Stimulated activated CD4-positive, alpha-beta T cell treated with anti-CD3 and anti-CD28 coated beads, TNF-alpha, amount 100 ng/mL, for 1 hour (primary cell): ENCODE measurements around the gene GRIN3B.
"Not testable (repeated sequence)": the region's sequence is repeated elsewhere in the genome, so short reads cannot be mapped to it uniquely, and the experiment has no call there.

Source experiments
- DNase-seq, 3 donors: peaks; one replicate each; pipeline ENCODE4 v3.0.0-alpha.2; 2020; ENCODE audit warnings: low read depth in 3 of 3, low spot score in 1 of 3

GRIN3B gene

DNA sequence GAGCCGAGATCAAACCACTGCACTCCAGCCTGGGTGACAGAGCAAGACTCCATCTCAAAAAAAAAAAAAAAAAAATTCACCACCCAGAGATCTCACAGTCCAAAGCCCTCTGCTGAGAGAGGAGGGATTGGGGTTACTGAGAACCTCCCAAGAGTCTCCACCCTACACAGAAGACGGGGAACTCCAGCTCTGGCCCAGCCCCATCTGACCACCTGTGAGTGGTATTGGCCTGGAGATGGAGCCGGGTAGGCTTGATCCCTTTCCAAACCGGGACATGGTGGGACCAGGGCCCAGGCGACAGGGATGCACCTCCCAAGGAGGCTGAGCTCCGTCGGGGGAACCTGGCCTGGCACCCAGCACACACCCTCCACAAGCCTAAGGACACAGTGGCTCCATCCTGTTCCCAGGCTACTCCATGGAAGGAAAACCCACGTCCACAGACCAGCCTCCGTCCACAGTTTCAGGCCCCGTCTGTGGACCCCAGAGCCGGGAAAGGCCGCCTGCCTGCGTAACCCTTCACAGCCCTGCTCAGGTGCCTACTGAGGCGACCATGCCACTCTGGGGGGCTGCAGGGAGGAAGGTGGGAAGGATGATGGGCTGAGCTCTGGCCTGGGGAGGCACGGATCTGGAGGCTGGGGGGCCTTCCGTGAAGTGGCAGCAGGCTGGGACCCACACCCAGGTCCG is 18.9 kb downstream of the GRIN3B start:
- DNase-seq, result no peak

DNA sequence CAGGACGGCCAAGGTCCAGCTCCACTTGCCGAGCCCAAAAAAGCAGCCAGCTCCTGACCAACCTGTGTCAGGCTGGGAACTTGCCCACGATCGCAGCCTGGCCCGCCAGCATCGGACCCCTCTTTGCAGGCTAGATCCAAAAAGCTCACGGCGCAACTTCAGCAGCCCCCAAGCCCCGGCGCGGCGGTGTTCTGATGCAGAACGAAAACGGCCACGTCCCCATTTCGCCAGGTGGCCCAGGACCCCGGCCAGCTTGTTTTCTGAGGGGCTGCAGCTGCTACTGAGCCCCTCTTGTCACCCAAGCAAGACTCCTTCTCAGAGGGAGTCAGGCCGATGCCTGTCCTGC is 19.4 kb downstream of the GRIN3B start:
- no peak for DNase-seq

GRCh38 chr19:1019980-1020867 is 20.0 kb downstream of the GRIN3B start:
- DNase-seq, result no peak

DNA sequence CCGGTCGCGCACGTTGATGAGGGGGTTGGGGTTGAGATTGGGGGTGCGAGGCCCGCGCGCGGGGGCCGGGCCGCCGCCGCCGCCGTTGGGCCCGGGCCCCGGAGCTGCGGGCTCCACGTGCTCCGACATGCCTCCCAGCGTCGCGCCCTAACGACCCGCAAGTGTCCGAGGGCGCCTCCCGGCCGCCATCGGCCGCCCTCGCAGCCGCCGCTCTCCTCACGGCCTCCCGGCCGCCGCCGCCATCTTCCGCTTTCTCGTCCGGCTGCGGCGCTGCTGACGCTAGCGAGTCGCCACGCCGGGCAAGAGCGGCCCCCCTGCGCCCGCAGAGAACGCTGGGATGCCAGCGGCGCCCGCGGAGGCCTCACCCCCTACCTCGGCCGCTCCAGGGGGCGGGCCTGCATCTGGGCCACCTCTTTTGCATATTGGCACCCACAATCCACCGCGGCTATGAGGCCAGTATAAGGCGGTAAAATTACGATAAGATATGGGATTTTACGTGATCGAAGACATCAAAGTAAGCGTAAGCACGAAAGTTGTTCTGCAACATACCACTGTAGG is 20.7 kb downstream of the GRIN3B start, which contains the start of gene TMEM259:
TMEM259 (minus strand) TSS at position 256 of the 558 bp plus-strand sequence; CDS start at position 129, 127 bp downstream.
- peak; percentile 93 to 97 (median 96) for DNase-seq

- DNase-seq, result not testable (repeated sequence)
Observed at GRCh38 chr19:1023883-1024188, 23.6 kb downstream of the GRIN3B start.

DNA sequence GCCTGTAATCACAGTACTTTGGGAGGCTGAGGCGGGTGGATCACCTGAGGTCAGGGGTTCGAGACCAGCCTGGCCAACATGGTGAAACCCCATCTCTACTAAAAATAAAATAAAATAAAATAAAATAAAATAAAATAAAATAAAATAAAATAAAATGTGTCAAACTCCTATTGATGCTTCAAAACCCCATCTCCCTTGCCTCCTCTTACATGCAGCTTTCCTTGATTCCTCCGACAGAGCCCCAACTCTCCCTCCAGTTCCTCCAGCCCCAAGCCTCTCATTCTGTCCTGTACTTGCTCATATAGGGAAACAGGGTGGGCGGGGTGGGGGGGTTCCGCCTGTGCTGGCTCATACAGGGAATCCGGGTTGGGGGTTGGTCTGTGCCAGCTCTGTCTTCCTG is 24.9 kb downstream of the GRIN3B start:
- DNase-seq, result not testable (repeated sequence)

- peak in 1 of 3 donors; percentile 51 for DNase-seq
Observed at GRCh38 chr19:1025960-1026782, 26.0 kb downstream of the GRIN3B start, which contains the start of gene CNN2. TSS of gene CNN2 (plus strand) at chr19:1026608. CDS start at chr19:1026662, 54 bp downstream.

DNA sequence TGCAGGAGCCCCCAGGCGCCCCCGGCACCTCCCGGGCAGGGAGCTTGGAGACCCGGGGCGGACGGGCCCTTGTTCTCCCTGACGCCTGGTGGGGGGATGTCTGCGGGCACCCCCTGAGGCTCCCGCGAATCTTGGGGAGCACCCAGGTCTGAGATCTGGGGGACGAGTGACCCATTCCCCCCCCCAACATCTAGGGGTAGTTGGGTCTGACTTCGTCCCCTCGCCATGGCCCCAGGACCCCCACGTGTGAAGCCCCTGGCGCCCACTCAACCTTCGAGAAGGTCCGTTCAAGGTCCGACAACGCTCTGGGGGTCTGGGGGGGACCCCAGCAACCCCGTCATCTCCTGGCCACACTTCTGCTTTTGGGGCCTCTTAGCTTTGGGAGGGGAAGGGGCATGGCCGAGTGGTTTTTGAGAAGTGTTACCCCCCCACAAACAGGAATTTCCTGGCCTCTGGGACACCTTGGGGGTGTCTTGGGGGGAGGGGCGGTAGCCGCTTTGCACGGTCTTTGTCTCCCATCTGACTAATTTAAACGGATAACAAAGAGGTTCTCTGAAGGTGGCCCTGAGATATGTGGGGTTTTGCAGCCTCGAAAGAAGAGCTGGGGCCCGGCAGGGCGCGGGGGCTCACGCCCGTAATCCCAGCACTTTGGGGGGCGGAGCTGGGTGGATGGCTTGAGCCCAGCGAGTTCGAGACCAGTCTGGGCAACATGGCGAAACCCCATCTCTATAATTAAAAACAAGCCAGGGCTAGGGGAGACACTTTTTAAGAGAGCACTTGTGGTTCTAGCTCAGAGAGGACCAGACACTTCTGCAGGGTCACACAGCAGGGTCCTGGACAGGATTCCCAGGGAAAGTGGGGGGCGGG is 26.8 kb downstream of the GRIN3B start:
- no peak for DNase-seq

GRCh38 chr19:1027650-1028061 is 27.4 kb downstream of the GRIN3B start:
- DNase-seq, result no peak

DNA sequence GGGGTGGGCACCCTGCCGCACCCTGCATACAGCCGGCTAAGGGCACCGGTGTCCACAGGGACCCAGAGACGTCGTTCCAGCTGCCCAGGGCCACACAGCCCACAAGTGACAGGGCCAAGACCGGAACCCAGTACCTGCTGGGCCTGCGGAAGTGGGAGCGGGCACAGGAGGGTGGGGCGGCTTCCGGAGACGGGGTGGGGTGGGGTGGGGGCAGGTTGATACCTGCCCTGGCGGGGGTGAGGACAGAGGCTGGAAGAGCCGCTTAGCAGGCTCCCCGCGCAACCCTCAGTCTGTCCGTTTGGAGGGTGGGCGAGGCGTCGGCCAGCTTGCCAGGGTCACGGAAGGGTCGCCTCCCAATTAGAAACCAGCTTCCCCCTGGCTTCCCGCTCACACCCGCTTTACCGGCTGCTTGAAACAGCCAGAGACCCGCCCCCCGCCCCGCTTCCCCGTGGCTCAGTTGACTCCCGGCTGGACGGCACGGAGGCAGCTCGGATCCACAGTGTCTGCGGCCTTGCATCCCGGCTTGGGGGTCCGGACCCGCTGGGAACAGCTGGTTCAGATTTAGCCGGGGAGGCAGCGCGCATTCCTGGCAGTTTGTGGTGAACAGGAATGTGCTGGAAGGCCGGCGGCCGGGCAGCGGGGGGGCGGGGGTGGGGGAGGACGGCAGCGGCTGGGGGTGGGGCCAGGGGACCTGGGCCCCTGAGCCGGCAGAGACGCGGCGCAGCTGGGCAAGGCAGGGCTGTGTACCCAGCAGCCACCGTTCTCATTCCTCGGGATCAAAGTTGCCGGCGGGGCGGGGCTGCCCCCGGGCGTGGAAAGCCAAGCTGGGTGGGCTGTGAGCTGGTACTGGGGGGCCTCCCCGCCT is 28.1 kb downstream of the GRIN3B start:
- DNase-seq, result peak in 1 of 3 donors; percentile 34

DNA sequence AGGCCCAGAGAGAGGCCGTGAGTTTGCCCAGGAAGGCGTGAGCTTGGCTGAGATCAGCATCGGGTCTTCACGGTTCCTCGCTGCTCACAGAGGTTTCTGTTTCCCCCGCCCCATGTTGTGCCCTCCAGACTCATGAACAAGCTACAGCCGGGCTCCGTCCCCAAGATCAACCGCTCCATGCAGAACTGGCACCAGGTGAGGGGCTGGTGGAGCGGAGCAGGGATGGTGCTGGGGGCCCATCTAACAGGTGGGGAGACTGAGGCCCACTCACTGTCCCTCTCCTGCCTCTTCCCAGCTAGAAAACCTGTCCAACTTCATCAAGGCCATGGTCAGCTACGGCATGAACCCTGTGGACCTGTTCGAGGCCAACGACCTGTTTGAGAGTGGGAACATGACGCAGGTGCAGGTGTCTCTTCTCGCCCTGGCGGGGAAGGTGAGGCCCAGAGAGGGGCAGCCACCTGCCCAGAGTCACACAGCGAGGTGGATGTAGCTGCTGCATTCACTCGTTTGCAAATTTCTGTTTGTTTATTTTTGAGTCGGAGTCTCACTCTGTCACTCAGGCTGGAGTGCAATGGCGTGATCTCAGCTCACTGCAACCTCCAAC is 32.1 kb downstream of the GRIN3B start:
- DNase-seq, result no peak

DNA sequence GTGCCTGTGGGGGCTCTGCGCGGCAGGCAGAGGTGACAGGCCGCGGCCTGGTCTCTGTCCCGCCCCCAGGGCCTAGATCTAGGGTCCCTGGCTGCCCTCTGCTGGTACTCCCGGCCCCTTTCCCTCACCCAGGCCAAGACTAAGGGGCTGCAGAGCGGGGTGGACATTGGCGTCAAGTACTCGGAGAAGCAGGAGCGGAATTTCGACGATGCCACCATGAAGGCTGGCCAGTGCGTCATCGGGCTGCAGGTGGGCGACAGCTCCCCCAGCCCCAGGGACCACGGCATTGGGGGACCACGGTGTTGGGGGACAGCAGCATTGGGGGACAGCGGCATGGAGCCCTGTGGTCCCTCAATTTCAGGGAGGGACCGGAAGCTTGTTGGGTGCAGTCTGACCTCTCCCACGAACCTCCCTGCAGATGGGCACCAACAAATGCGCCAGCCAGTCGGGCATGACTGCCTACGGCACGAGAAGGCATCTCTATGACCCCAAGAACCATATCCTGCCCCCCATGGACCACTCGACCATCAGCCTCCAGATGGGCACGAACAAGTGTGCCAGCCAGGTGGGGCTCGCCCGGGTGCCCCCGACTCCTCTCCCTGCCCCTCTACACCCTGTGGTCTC is 35.9 kb downstream of the GRIN3B start:
- DNase-seq, result no peak

DNA sequence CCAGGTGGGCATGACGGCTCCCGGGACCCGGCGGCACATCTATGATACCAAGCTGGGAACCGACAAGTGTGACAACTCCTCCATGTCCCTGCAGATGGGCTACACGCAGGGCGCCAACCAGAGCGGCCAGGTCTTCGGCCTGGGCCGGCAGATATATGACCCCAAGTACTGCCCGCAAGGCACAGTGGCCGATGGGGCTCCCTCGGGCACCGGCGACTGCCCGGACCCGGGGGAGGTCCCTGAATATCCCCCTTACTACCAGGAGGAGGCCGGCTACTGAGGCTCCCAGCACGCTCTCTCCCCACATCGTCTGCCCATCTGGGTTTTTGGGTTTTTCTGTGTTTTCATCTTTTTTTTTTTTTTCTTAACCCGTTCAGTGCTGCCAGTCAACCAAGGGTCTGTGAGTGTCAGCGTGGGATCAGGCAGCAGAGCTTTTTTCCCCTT is 37.4 kb downstream of the GRIN3B start:
- no peak for DNase-seq

DNA sequence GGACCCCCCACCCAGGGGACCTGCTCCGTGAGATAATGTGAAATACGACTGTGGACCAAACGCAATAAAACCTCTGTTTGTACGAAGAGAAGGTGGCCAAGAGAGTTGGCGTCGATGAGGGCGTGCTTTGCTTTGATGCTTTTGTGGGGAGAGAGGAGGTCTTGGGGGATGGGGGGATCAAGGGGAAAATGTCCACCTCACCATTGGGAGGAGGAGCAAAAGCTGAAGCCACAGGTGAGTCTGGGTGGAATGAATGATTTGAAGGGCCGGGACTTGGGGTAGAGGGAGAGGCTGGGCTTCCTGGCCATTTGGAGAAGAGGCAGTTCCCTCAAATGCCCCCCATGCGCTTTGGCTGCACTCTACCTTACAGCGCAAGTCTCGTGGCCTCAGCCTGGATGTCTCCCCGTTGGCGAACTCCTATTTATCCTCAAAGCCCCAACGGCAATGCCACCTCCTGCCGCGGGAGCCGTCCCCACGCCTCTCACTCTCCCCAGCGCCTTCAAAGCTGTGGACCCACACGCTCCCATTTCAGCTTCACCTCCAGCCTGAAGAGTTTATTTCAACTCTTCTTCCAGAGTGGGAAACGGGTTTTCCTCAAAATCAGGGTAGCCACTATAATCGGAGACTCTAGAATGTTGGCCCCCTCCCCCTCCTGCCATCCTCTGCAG is 38.9 kb downstream of the GRIN3B start:
- DNase-seq, result no peak

DNA sequence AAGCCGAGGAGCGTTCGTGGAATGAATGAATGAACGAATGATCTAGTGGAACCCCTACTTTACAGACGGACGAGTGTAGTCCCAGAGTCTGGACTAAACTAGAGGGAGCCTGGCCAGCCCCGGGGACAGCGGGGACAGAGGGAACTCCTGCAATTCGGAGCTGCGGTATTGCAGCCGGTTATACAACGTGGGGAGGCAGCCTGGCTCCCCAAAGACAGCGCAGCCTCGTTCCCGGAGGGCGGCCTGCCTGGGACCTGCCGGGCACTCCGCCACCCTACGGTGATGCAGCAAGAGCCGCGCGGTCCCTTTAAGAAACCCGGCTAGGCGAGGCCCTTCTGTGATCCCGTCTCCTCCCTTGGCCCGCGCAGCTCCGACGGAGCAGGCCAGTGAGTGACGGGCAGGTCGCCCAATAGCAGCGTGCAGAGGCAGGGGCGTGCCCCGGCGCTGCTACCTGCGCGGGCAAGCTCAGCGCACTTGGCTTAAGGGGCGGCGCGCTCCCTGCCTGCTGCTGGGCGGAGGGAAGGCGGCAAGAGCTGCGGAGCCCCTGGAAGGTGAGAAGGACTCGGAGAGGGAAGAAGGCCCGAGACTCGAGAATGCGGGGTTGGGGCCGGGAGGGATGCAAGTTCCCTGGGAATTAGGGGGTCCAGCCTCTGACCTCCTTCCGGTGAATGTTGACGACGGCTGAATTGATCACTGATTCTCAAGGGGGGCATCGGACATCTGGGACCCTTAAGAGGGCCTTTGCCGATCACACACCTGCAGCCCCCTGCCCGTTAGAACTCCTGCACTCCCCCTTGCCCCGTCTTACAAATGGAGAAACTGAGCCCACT is 39.6 kb downstream of the GRIN3B start, which contains the start of gene ABCA7:
ABCA7 (plus strand) TSS at position 462 of the 830 bp plus-strand sequence. CDS start 1,255 bp downstream, outside the sequence.
- peak; percentile 98 to 100 (median 100) for DNase-seq

DNA sequence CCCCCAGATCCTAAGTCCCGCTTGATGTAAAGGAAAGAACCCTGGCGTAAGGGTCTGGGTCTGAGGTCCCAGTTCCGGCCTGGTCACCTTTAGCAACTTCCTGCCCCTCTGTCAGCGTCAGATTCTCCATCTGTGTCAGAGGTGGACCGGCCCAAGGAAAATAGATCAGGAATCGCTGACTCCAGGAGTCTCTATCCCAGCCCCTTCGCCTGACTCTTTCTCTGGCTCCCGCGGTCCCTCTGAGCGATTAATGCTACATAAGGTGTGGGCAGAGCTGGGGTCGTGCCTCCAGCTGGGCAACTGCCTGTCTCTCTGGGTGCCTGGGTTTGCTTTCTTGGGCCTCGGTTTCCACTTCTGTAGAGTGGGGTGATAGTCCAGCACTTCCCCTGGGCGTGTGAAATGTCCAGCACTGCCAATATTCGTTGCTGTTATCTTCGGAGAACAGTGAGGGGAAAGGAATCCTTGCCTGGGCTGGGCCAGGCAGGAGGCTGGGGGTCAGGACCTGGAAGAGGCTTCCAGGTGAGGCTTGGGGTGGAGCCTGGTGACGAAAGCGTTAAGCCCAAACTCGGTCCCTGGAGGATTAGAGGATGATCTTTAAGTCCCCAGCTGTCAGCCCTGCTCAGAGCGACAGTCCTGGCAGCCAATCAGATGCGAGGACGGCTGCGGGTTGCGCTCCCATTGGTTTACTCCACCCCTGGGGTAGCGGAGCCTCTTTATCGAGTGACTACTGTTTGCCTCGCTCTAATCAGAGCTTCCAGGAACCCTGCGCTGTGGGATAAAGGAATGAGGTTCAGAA is 40.5 kb downstream of the GRIN3B start:
- peak; percentile 79 to 83 (median 80) for DNase-seq
